OCI-LY3 (cell line): Measurements from ENCODE around the gene VAC14.

ENCODE experiments used
- H2AFZ ChIP-seq: fragments of 200-600, 300-600 bp; shearing (Covaris generic); 2 replicates; pipeline ENCODE4 v1.6.0; 2014; ENCODE audit warnings: antibody characterized with exemption, low read depth, low read length
- H3K27ac ChIP-seq: fragments of 200-600, 300-600 bp; sonication (generic); 2 replicates; pipeline ENCODE4 v1.5.1; 2014; ENCODE audit warnings: mild to moderate bottlenecking, low read length, moderate library complexity, mixed read lengths
- H3K27me3 ChIP-seq: fragments of 200-600, 300-600 bp; sonication (generic); 2 replicates; pipeline ENCODE4 v1.6.1; 2014; ENCODE audit warnings: low read depth, low read length, mixed read lengths
- H3K36me3 ChIP-seq: fragments of 200-600, 300-600 bp; sonication (generic); replicated peaks from 2 replicates; pipeline ENCODE3; 2014; ENCODE audit warnings: low read depth, low read length, mixed read lengths
- H3K4me1 ChIP-seq: fragments of 300-600, 200-600 bp; sonication (generic); 2 replicates; pipeline ENCODE4 v1.6.1; 2014; ENCODE audit warnings: low read length, mixed read lengths
- H3K4me2 ChIP-seq: fragments of 200-600, 300-600 bp; sonication (generic); 2 replicates; pipeline ENCODE4 v1.6.1; 2014; ENCODE audit warnings: low read length, mixed read lengths
- H3K4me3 ChIP-seq: fragments of 300-600, 200-600 bp; sonication (generic); 2 replicates; pipeline ENCODE4 v1.5.1; 2014; ENCODE audit warnings: antibody characterized with exemption, mild to moderate bottlenecking, low read length, moderate library complexity
- H3K79me2 ChIP-seq: fragments of 300-600, 200-600 bp; shearing (Covaris generic); 2 replicates; pipeline ENCODE4 v1.6.1; 2014; ENCODE audit warnings: mild to moderate bottlenecking, low read length, mixed read lengths
- H3K9ac ChIP-seq: fragments of 300-600, 200-600 bp; shearing (Covaris generic); 2 replicates; pipeline ENCODE4 v1.6.0; 2014; ENCODE audit warnings: mild to moderate bottlenecking, low read length, moderate library complexity
- H3K9me3 ChIP-seq: fragments of 200-600, 300-600 bp; shearing (Covaris generic); 2 replicates; pipeline ENCODE4 v1.6.1; 2014; ENCODE audit warnings: low read length, mixed read lengths; ENCODE audit not compliant: insufficient read depth
- H4K20me1 ChIP-seq: fragments of 200-600, 300-600 bp; sonication (generic); 2 replicates; pipeline ENCODE4 v1.6.1; 2016; ENCODE audit warnings: low read length, mixed read lengths; ENCODE audit not compliant: insufficient read depth
- EZH2phosphoT487 ChIP-seq: fragments of 200-600 bp; shearing (Covaris generic); IDR thresholded peaks from 2 replicates; pipeline ENCODE4 v1.6.1; 2018; ENCODE audit warnings: antibody characterized with exemption, mixed run types, low read depth
- TF ChIP-seq, protein P1 (sequence below): fragments of 200-600, 300-600 bp; sonication (generic); IDR thresholded peaks from 2 replicates; pipeline ENCODE4 v1.5.1; 2014; ENCODE audit warnings: antibody characterized with exemption, low read length, low read depth

Gene VAC14

GRCh38 chr16:70721202-70721963, 79.6 kb downstream of the VAC14 start:
- H3K79me2 ChIP-seq, result no peaks in the 10 kb centered on the region
- H3K36me3 ChIP-seq, result no peaks in the 10 kb centered on the region
- TF ChIP-seq, protein P1, sequence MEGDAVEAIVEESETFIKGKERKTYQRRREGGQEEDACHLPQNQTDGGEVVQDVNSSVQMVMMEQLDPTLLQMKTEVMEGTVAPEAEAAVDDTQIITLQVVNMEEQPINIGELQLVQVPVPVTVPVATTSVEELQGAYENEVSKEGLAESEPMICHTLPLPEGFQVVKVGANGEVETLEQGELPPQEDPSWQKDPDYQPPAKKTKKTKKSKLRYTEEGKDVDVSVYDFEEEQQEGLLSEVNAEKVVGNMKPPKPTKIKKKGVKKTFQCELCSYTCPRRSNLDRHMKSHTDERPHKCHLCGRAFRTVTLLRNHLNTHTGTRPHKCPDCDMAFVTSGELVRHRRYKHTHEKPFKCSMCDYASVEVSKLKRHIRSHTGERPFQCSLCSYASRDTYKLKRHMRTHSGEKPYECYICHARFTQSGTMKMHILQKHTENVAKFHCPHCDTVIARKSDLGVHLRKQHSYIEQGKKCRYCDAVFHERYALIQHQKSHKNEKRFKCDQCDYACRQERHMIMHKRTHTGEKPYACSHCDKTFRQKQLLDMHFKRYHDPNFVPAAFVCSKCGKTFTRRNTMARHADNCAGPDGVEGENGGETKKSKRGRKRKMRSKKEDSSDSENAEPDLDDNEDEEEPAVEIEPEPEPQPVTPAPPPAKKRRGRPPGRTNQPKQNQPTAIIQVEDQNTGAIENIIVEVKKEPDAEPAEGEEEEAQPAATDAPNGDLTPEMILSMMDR, result no peak
- TF ChIP-seq EZH2phosphoT487, result no peak
- no peak overlapping the region for H2AFZ ChIP-seq
- H3K27me3 ChIP-seq, result no peaks in the 10 kb centered on the region
- no peak overlapping the region for H3K4me2 ChIP-seq
- H4K20me1 ChIP-seq, result 0 out of 2 replicates have a peak, but pooled peaks cover 2% of the 10 kb centered on the region
- H3K4me1 ChIP-seq, result no peaks in the 10 kb centered on the region
- H3K9ac ChIP-seq, result no peak overlapping the region
- H3K9me3 ChIP-seq, result no peaks in the 10 kb centered on the region
- no peak overlapping the region for H3K4me3 ChIP-seq
- no peak overlapping the region for H3K27ac ChIP-seq

DNA sequence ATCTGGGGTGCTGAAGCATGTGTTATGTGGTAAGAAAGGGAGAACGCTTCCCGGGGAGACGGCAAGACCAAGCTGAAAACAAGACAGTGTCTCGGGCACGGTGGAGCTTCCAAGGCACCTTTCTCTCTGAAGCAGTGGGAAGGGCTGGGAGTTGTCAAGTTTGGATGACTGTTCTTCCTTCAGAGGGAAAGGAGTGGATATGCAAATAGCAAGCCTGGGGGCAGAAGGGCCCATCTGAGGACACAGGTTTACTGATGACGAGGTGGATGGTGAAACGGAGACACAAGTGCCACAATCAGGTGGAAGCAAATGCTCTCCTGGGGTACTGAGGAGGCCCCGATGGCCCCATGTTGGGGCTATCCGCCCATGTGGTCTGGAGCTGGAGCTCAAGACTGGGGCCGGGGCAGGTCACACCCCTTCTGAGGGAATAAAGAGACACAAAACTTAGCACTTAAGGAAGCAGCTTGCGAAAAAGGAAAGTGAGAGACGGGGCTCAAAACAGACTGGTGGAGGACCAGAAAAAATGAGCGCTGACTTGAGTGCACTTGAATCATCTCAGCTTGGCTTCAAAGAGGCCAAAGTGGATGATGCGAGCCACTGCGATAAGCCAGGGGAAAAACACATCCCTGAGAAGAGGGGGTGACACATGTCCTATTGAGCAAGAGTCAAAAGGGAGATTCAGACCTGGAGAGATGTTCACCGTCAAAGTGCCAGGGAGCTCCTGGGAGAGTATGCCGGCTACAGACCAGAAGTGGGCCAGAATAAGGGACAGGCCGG, 80.3 kb downstream of the VAC14 start:
- TF ChIP-seq, protein P1, result no peak
- TF ChIP-seq EZH2phosphoT487, result no peak
- Histone ChIP-seq H3K9me3 (no peaks in the 10 kb centered on the region), H3K27ac (no peak overlapping the region), H3K79me2 (no peaks in the 10 kb centered on the region), H3K4me2 (no peak overlapping the region), H3K27me3 (no peaks in the 10 kb centered on the region), H2AFZ (no peak overlapping the region), H3K36me3 (no peaks in the 10 kb centered on the region), H3K9ac (no peak overlapping the region), H3K4me1 (no peaks in the 10 kb centered on the region), H3K4me3 (no peak overlapping the region), H4K20me1 (0 out of 2 replicates have a peak, but pooled peaks cover 2% of the 10 kb centered on the region)

- TF ChIP-seq EZH2phosphoT487, result no peak
- TF ChIP-seq, protein P1, result no peak
- Histone ChIP-seq H3K79me2 (no peaks in the 10 kb centered on the region), H3K9me3 (no peaks in the 10 kb centered on the region), H3K36me3 (no peaks in the 10 kb centered on the region), H3K4me2 (no peak overlapping the region), H4K20me1 (0 out of 2 replicates have a peak, but pooled peaks cover 2% of the 10 kb centered on the region), H3K4me3 (no peak overlapping the region), H3K27ac (no peak overlapping the region), H3K4me1 (no peaks in the 10 kb centered on the region), H3K27me3 (no peaks in the 10 kb centered on the region), H3K9ac (no peak overlapping the region), H2AFZ (no peak overlapping the region)
Measured at GRCh38 chr16:70717065-70717464, 83.9 kb downstream of the VAC14 start.

DNA sequence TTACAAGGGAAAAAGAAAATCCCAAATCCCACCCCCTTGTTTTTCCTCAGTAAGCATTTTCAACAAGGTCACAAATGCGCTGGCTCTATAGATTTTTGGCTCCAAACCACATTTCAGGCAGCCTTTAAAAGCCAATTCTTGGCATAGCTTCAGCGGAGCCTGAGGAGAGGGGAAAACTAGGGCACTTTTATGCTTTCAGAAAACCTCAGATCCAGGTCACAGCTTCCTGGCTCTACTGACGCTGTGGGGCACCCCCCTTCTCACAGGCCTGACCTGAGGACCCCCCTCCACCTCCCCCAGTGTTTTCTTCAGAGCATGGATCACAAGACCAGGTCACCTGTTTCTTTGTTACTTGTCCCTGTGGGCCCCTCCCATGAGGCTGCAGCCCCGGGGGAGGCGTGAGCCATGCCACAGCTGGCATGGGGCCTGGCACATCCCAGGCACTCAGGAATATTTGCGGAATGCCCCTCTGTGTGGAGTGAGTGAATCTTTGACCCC, 85.0 kb downstream of the VAC14 start:
- H3K4me2 ChIP-seq, result no peak overlapping the region
- H3K9ac ChIP-seq, result no peak overlapping the region
- H3K27me3 ChIP-seq, result no peaks in the 10 kb centered on the region
- no peak overlapping the region for H3K27ac ChIP-seq
- 0 out of 2 replicates have a peak, but pooled peaks cover 2% of the 10 kb centered on the region for H4K20me1 ChIP-seq
- TF ChIP-seq, protein P1, result no peak
- no peak for TF ChIP-seq EZH2phosphoT487
- H2AFZ ChIP-seq, result no peak overlapping the region
- H3K4me3 ChIP-seq, result no peak overlapping the region
- no peaks in the 10 kb centered on the region for H3K9me3 ChIP-seq
- no peaks in the 10 kb centered on the region for H3K79me2 ChIP-seq
- H3K36me3 ChIP-seq, result no peaks in the 10 kb centered on the region
- H3K4me1 ChIP-seq, result no peaks in the 10 kb centered on the region
